Cerebellar cortex (tissue), 1 donor: ENCODE data around the gene ABHD16B.
"Not testable (repeated sequence)": the region's sequence is repeated elsewhere in the genome, so short reads cannot be mapped to it uniquely, and the experiment has no call there.

Source experiments
- DNase-seq: peaks from one replicate; pipeline ENCODE4 v3.0.0-alpha.2; 2015; ENCODE audit warnings: low spot score

ABHD16B gene

GRCh38 chr20:63855363-63856097 is 5.8 kb upstream of the ABHD16B start:
- DNase-seq: no peak

DNA sequence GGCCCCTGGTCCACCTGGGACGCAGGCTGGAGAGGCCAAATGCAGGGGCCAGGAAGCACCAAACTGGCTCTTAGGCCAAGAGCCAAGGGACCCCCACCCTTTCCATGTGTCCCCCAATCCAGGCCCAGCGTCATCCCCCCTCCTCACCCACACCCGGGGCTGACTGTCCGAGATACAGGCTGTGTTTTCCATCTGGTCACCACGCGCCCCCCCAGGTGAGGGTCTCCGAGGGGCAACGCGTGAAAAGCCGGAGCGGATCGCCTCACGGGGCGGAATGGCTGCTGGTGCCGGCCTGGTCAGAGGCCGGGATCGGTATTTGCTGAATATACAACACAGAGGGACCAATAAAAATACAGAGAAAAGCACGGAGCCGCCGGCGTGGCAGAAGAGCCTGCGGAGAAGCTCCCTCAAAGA is 5.2 kb upstream of the ABHD16B start:
- no peak for DNase-seq

- no peak for DNase-seq
Observed at GRCh38 chr20:63857764-63858392, 3.4 kb upstream of the ABHD16B start.

- DNase-seq: peak; percentile 87
Observed at GRCh38 chr20:63858393-63859165, 2.7 kb upstream of the ABHD16B start.

DNA sequence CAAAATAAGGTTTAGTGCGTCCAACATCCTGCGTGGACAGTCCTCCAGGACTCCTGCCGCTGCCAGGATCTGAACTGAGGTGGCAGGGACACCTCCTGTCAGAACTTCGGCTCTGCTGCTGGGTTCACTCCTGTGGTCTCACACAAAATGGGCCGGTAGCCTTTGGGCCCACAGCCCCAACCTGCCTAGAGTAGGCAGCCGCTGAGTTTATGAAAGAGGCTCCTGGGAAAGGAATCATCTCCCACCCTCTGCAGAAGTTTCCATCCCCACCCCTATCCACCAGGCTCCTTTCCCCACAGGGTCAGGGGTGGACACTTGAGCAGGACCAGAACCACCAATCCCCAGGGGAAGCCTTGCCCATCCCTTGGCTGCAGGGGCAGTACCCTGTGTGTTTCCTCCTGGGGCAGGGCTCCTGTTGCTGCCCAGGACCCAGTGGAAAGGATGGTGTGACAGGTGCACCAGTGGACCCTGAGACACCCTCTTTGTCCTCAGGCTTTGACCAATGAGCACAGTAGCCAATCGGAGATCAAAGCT is 2.1 kb upstream of the ABHD16B start:
- no peak for DNase-seq

DNA sequence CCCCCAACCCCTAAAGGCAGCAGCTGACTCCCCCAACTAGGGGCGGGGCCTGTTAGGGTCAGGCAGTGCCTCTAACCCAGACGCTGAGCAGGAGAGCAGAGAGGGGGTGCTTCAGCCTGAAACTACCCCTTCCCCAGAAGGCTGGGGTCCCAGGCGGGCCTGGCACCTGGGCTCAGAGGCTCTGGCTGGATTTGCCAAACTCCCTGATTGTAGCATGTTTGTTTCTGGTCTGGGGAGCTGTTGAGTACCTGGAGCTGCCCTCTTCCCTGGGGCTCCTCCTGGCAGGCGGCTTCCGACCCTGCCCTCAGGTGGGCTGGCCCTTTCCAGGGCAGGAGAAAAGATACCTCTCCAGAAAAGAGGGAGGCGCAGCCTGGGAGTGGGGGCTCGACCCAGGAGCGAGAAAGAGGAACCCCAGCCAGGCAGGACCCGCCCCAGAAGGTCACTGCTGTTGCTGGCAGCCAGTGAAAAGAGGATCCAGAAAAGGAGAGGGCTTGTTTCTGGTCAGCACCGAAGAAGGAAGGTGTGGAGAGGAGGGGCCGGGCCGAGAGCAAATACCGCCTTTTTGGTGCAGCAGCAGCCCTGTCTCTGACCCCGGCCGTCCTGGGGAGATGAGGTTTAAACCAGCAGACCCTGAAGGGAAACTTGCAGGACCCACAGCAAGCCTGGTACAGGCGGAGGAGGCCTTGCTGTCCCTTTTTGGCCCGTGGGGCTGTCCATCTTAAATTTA is 810 bp upstream of the ABHD16B start:
- no peak for DNase-seq

DNA sequence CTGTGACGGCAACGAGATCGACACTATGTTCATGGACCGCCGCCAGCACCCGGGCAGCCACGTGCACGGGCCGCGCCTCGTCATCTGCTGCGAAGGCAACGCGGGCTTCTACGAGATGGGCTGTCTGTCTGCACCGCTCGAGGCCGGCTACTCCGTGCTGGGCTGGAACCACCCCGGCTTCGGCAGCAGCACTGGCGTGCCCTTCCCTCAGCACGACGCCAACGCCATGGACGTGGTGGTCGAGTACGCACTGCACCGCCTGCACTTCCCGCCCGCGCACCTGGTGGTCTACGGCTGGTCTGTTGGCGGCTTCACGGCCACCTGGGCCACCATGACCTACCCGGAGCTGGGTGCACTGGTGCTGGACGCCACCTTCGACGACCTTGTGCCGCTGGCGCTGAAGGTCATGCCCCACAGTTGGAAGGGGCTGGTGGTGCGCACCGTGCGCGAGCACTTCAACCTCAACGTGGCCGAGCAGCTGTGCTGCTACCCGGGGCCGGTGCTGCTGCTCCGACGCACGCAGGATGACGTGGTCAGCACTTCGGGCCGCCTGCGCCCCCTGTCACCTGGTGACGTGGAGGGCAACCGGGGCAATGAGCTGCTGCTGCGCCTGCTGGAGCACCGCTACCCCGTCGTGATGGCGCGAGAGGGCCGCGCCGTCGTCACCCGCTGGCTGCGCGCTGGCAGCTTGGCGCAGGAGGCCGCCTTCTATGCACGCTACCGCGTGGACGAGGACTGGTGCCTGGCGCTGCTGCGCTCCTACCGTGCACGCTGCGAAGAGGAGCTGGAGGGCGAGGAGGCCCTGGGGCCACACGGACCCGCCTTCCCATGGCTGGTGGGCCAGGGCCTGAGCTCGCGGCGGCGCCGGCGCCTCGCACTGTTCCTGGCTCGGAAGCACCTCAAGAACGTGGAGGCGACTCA is 943 bp downstream of the ABHD16B start:
- DNase-seq: no peak

GRCh38 chr20:63863021-63863797 is 1.9 kb downstream of the ABHD16B start:
- DNase-seq: no peak

DNA sequence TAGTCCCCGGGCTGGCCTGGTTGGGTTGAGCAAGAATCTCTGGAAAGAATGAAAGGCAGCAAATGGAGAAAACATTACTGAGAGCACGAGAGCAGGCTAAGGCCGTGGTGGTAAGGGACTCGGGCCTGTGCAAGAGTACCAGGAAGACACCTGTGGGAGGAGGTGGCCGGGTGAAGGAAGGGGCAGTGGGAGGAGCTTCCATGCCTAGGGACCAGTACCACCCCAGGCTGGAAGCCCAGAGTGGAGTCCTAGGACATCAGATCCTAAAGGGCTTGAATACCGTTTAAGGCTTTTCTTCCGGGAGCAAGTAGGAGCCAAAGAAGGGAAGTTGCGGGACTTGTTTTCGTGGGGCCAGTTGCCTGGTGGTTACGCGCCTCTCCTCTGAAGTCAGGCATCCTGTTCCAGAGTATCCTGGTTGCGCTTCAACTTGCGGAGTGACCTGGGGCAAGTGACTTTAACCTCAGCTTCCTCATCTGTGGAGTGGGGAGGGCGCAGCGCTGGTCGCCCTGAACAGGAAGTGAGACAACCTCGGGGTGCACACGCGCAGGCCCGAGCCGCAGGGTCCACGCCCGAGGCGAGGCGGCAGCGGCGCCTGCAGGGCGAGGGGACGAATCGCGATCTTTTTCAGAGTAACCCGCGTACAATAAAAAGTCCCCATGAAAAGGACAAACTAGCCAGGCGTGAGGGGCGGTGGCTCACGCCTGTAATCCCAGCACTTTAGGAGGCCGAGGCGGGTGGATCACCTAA is 2.7 kb downstream of the ABHD16B start:
- peak; percentile 85 for DNase-seq

DNA sequence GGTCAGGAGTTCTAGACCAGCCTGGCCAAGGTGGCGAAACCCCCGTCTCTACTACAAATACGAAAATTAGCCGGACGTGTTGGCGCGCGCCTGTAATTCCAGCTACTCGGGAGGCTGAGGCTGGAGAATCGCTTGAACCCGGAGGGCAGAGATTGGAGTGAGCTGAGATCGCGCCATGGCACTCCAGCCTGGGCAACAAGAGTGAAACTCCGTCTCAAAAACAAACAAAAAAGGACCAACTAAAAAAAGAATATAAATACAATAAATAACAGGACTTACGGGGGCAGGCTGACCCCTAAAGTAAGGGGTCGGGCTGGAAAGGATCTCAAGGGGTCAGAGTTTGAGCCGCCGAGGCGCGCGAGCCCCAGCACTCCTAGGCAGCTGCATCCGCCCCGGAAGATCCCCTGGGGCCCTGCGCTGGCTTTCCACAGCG is 3.3 kb downstream of the ABHD16B start:
- no peak for DNase-seq

DNA sequence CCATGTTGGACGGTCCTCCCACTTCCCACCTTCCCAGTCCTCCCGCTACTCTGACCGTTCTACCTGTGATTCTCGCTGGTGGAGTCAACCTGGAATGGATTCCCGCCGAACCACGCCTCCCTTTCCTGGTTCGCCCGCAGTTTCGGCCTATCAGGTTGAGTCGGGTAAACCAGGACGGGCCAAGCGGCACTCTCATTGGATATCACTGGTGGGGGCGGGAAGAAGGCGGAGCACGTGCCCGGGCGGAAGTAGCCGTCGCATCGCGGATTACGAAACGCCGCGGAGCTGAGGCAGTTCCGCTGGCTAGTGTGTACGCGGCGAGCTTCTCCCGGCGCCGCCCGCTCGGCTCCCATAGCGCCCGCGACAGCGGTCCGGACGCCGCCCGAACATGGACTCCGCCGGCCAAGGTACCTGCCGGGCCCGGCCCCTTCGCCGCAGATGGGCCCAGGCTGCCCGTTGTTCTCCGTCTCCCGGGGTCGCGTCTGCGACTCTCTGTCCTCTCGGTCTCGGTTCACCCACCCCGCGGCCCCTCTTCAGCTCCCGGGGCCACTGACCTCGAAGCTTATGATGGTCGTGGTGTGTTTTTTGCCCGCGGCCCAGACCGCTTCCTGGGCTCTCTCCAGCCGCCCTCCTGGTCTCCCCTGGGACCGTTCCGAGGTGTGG is 3.8 kb downstream of the ABHD16B start, which contains the start of gene TPD52L2:
TSS of gene TPD52L2 (plus strand) at position 293 of the 663 bp plus-strand sequence. CDS start at position 389, 96 bp downstream.
- peak; percentile 100 for DNase-seq

DNA sequence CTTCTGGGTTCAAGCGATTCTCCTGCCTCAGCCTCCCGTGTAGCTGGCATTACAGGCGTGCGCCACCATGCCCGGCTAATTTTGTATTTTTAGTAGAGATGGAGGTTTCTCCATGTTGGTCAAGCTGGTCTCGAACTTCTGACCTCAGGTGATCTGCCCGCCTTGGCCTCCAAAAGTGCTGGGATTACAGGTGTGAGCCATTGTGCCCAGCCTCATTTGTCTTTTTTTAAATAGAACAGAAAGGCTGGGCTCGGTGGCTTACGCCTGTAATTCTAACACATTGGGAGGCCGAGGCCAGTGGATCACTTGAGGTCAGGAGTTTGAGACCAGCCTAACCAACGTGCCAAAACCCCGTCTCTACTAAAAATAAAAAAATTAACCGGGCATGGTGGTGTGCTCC is 5.7 kb downstream of the ABHD16B start:
- not testable (repeated sequence) for DNase-seq

- DNase-seq: no peak
Observed at GRCh38 chr20:63868264-63868663, 7.0 kb downstream of the ABHD16B start.

DNA sequence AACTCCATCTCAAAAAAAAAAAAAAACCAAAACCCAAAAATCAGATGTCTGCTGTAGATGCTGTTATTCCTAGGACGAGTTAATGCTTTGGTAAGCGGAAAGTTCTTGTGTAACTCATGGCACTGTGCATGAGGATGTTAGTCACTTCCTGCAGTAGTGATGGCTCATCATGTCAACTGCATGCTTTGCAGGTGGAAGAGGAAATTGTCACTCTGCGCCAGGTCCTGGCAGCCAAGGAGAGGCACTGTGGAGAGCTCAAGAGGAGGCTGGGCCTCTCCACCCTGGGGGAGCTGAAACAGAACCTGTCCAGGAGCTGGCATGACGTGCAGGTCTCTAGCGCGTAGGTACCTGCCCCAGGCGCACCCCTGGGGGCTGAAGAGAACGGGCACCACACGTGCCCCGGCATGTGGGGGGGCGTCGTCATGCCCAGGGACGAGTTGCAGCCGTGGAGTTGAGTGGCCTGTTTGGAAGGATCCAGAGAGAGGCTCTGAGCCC is 12.2 kb downstream of the ABHD16B start:
- DNase-seq: no peak

DNA sequence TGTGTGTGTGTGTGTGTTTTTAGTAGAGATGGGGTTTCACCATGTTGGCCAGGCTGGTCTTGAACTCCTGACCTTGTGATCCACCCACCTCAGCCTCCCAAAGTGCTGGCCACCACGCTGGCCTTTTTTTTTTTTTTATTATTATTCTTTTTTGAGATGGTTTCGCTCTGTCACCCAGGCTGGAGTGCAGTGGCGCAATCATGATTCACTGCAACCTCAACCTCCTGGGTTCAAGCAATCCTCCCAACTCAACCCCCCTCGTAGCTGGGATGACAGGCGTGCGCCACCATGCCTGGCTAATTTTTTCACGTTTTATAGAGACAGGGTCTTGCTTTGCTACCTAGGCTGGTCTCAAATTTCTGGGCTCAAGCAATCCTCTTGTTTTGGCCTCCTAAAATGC is 12.9 kb downstream of the ABHD16B start:
- DNase-seq: not testable (repeated sequence)

GRCh38 chr20:63876489-63877036 is 15.3 kb downstream of the ABHD16B start:
- DNase-seq: no peak

- DNase-seq: no peak
Observed at GRCh38 chr20:63877755-63878470, 16.6 kb downstream of the ABHD16B start.
